HepG2 (cell line): ENCODE data around the gene OSGIN1. TPM values are rescaled to one million over a fixed set of nuclear protein-coding genes. Genes with fewer than 3 reads are reported as not detected.
A peak's percentile ranks its signal among the peaks of the same experiment; 100 is the strongest.

Experiments used
- ATAC-seq: fragments of 200-7000 bp; cut with Tn5 transposase; 3 replicates; pipeline ENCODE4 v1.9.1; 2020; ENCODE audit warnings: mild to moderate bottlenecking, moderate library complexity
- BruUV-seq: library from RNA; stranded (reverse); fragments of 400-500 nt; replicated peaks from 2 replicates; lab custom pipeline; 2021; lab: Mats Ljungman, UMichigan
- CTCF ChIA-PET: fragments of 300-600 bp; formaldehyde crosslinking; extraction: SDS; loops from one replicate; lab custom pipeline; 2021; ENCODE audit warnings: low total read pairs, inconsistent platforms, low intra/inter-chr PET ratio; lab: Yijun Ruan, JAX
- POLR2A ChIA-PET: fragments of 350-600 bp; sonication (Branson Sonifier 250); formaldehyde crosslinking; loops from one replicate; lab custom pipeline; 2020; ENCODE audit warnings: antibody characterized with exemption, inconsistent platforms; lab: Yijun Ruan, JAX
- DNase-seq: peaks from one replicate; pipeline ENCODE4 v3.0.0-alpha.2; 2015; ENCODE audit warnings: low spot score
- FAIRE-seq: peaks from 3 replicates; lab custom pipeline; 2011; peaks lifted over from hg19 to GRCh38; lab: Jason Lieb, UNC
- H2AFZ ChIP-seq: one replicate; pipeline ENCODE4 v1.6.1; 2011; ENCODE audit warnings: low read length, inconsistent platforms
- H3K27ac ChIP-seq: fragments of 300-600 bp; 3 replicates; pipeline ENCODE4 v1.8.0; 2011; ENCODE audit warnings: mixed run types, mild to moderate bottlenecking, mixed read lengths, low read length, inconsistent platforms; ENCODE audit not compliant: insufficient read depth; ENCODE audit errors: extremely low read length
- H3K27me3 ChIP-seq, 2 experiments: fragments of 200-600 bp in 1 of 2; 2 replicates in 1 of 2; 3 replicates in 1 of 2; pipeline versions ENCODE4 v1.6.0 to v1.8.0; 2011; ENCODE audit warnings: low read length in 2 of 2, mild to moderate bottlenecking in 2 of 2, moderate library complexity in 2 of 2, inconsistent platforms in 1 of 2; ENCODE audit not compliant: insufficient read depth in 2 of 2, control insufficient read depth in 1 of 2
- H3K36me3 ChIP-seq, 2 experiments: fragments of 200-600 bp in 1 of 2; replicated peaks in 1 of 2; 2 replicates in 1 of 2; 3 replicates in 1 of 2; pipeline versions ENCODE4 v1.5.1 to v1.8.0; 2011; ENCODE audit warnings: low read length in 2 of 2, inconsistent platforms in 1 of 2; ENCODE audit not compliant: insufficient read depth in 2 of 2, control insufficient read depth in 1 of 2
- H3K4me1 ChIP-seq: 2 replicates; pipeline ENCODE4 v1.5.1; 2012; ENCODE audit warnings: low read length, inconsistent platforms; ENCODE audit not compliant: insufficient read depth
- H3K4me2 ChIP-seq: 2 replicates; pipeline ENCODE4 v1.6.0; 2011; ENCODE audit warnings: low read depth, low read length, inconsistent platforms
- H3K4me3 ChIP-seq, 3 experiments: fragments of 200-600 bp in 1 of 3; sonication (generic), shearing (Covaris generic) in 1 of 3; replicated peaks in 1 of 3; 2 replicates each; pipeline ENCODE4 v1.5.1; 2011 to 2016; ENCODE audit warnings: low read length in 3 of 3, inconsistent platforms in 2 of 3, low read depth in 2 of 3, mild to moderate bottlenecking in 2 of 3, control low read depth in 1 of 3, mixed read lengths in 1 of 3; ENCODE audit not compliant: insufficient read depth in 1 of 3
- H3K79me2 ChIP-seq: one replicate; pipeline ENCODE4 v1.6.1; 2011; ENCODE audit warnings: low read length, inconsistent platforms; ENCODE audit not compliant: insufficient read depth
- H3K9ac ChIP-seq: 2 replicates; pipeline ENCODE4 v1.6.0; 2011; ENCODE audit warnings: mild to moderate bottlenecking, low read depth, low read length, inconsistent platforms; ENCODE audit not compliant: insufficient read depth
- H3K9me3 ChIP-seq: 2 replicates; pipeline ENCODE4 v1.5.1; 2012; ENCODE audit warnings: mild to moderate bottlenecking, low read length
- H4K20me1 ChIP-seq: 2 replicates; pipeline ENCODE4 v1.6.0; 2011; ENCODE audit warnings: inconsistent platforms, mild to moderate bottlenecking, low read length, moderate library complexity; ENCODE audit not compliant: insufficient read depth
- BCL6 ChIP-seq: IDR thresholded peaks from 2 replicates; pipeline ENCODE4 v1.6.1; 2016; ENCODE audit warnings: missing genetic modification reagents, missing compliant biosample characterization
- ETV6 ChIP-seq: sonication (generic); formaldehyde crosslinking; conservative IDR thresholded peaks from 2 replicates; pipeline ENCODE4 v1.4.0; 2020; ENCODE audit warnings: missing genetic modification reagents
- FOXA3 ChIP-seq: IDR thresholded peaks from 2 replicates; pipeline ENCODE4 v1.6.1; 2016; ENCODE audit warnings: missing genetic modification reagents, missing compliant biosample characterization
- GABPA ChIP-seq, 2 experiments: IDR thresholded peaks; 2 replicates each; pipeline ENCODE4 v1.6.1; 2011 to 2016; ENCODE audit warnings: low read depth in 2 of 2, low read length in 1 of 2, missing biosample characterization in 1 of 2, missing genetic modification characterization in 1 of 2
- HDAC2 ChIP-seq: sonication (generic); formaldehyde crosslinking; IDR thresholded peaks from 2 replicates; pipeline ENCODE4 v1.4.0; 2020; ENCODE audit warnings: missing genetic modification reagents
- SALL1 ChIP-seq: sonication (generic); formaldehyde crosslinking; IDR thresholded peaks from 2 replicates; pipeline ENCODE4 v1.8.0; 2022; ENCODE audit warnings: mild to moderate bottlenecking, missing genetic modification reagents
- SOX6 ChIP-seq, 2 experiments: fragments of 450-650 bp in 1 of 2; sonication (generic) in 1 of 2; formaldehyde crosslinking in 1 of 2; IDR thresholded peaks; 2 replicates each; pipeline versions ENCODE4 v1.4.0 to v1.6.1; 2017 to 2020; ENCODE audit warnings: antibody characterized with exemption in 1 of 2, mild to moderate bottlenecking in 1 of 2, missing genetic modification reagents in 1 of 2
- SP4 ChIP-seq: sonication (generic); formaldehyde crosslinking; IDR thresholded peaks from 2 replicates; pipeline ENCODE4 v1.8.1; 2023; ENCODE audit warnings: mild to moderate bottlenecking, missing genetic modification reagents
- TCF12 ChIP-seq, 2 experiments: fragments of 450-650 bp in 1 of 2; sonication (generic) in 1 of 2; formaldehyde crosslinking in 1 of 2; IDR thresholded peaks; 2 replicates each; pipeline versions ENCODE4 v1.6.1 to v1.8.0; 2017 to 2022; ENCODE audit warnings: antibody characterized with exemption in 1 of 2, mild to moderate bottlenecking in 1 of 2, missing genetic modification reagents in 1 of 2, moderate library complexity in 1 of 2
- ZFAT ChIP-seq: sonication (generic); formaldehyde crosslinking; conservative IDR thresholded peaks from 2 replicates; pipeline ENCODE4 v1.8.1; 2023; ENCODE audit warnings: missing genetic modification reagents, inconsistent platforms
- ZKSCAN5 ChIP-seq: sonication (generic); formaldehyde crosslinking; IDR thresholded peaks from 2 replicates; pipeline ENCODE4 v1.5.1; 2020; ENCODE audit warnings: mild to moderate bottlenecking, missing genetic modification reagents
- ZNF253 ChIP-seq: sonication (generic); formaldehyde crosslinking; IDR thresholded peaks from 2 replicates; pipeline ENCODE4 v1.8.0; 2022; ENCODE audit warnings: mild to moderate bottlenecking, missing genetic modification reagents, borderline replicate concordance
- ZNF263 ChIP-seq: sonication (generic); formaldehyde crosslinking; IDR thresholded peaks from 2 replicates; pipeline ENCODE4 v1.4.0; 2020; ENCODE audit warnings: missing genetic modification reagents
- WGBS: methylation state at CpG from one replicate; pipeline ENCODE4 v1.1.6; 2017; ENCODE audit warnings: low lambda C conversion rate; 5-methylcytosine and 5-hydroxymethylcytosine counted together
- in situ Hi-C: cut with HindIII; loops from 2 replicates; pipeline ENCODE4 v1.10.0; 2017; ENCODE audit warnings: low pct_unique_long_range_greater_than_20kb; ENCODE audit not compliant: extremely low pct_ligation_motif_present
- intact Hi-C: fragments of 100-400 bp; cut with micrococcal nuclease; formaldehyde crosslinking; loops from one replicate; pipeline ENCODE4 v1.10.0; 2022; ENCODE audit not compliant: unreplicated experiment
- polyA plus RNA-seq, 8 experiments: library from polyadenylated mRNA; depleted of rRNA in 3 of 8; stranded (reverse) in 7 of 8; unstranded in 1 of 8; fragments of >200 nt; fragmentation: Illumina TruSeq in 4 of 8; extraction: Trizol in 4 of 8; gene quantifications; 2 replicates each; pipeline versions ENCODE4 v1.2.1 to v1.2.3, GENCODE V29; 2011 to 2016; ENCODE audit warnings: low read depth in 4 of 8, missing spikeins in 1 of 8, mixed read lengths in 1 of 8; ENCODE audit not compliant: insufficient read depth in 1 of 8
- total RNA-seq, 5 experiments: library from RNA; depleted of rRNA; stranded (reverse); fragments of >200 nt; fragmentation: Illumina TruSeq; extraction: Trizol; gene quantifications; 2 replicates each; pipeline ENCODE4 v1.2.3, GENCODE V29; 2016; ENCODE audit warnings: low read depth in 1 of 5
- TF ChIP-seq, protein P1 (sequence below): sonication (generic); formaldehyde crosslinking; conservative IDR thresholded peaks from 2 replicates; pipeline ENCODE4 v1.4.0; 2020; ENCODE audit warnings: mild to moderate bottlenecking, missing genetic modification reagents, moderate library complexity
- TF ChIP-seq, protein P2 (sequence below): sonication (generic); formaldehyde crosslinking; IDR thresholded peaks from 2 replicates; pipeline ENCODE4 v1.4.0; 2020; ENCODE audit warnings: low read depth, mild to moderate bottlenecking, missing genetic modification reagents
- TF ChIP-seq, protein P3 (sequence below), 2 experiments: sonication (generic) in 1 of 2; formaldehyde crosslinking in 1 of 2; IDR thresholded peaks; 2 replicates each; pipeline versions ENCODE4 v1.4.0 to v1.6.1; 2016 to 2020; ENCODE audit warnings: borderline replicate concordance in 1 of 2, low read depth in 1 of 2, mild to moderate bottlenecking in 1 of 2, missing genetic modification reagents in 1 of 2

The OSGIN1 gene
- total and polyA plus RNA-seq, 2 of the 13 experiments (the other 11 are each of a cell fraction or from before 2014, with no cell fraction given) = 20.5 to 27.1 TPM

DNA sequence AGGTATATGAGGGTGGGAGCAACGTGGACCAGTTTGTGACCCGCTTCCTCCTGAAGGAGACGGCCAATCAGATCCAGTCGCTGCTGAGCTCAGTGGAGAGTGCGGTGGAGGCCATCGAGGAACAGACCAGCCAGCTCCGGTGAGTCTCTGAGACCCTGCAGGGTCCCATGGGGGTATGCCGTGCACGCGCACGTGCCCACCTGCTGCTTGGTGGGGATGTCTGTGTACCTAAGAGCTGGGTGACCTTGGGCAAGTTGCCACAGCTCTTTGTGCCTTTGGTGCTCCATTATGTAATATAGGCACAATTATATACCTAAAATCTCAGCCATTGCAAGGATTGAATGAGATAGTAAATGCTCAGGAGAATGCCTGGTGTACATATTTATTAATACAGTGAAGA, 37.5 kb downstream of the OSGIN1 start:
- 34% methylated on average over 9 of the region's 11 CpGs for WGBS
- ChIA-PET POLR2A (interaction anchor here (1.3 kb wide), 1 partner anchor 48 kb away, joined by 3 read pairs; no protein-coding TSS in a partner anchor), CTCF (no interaction called here)
- H3K9me3 ChIP-seq = no peaks in the 10 kb centered on the region
- H4K20me1 ChIP-seq = no peaks in the 10 kb centered on the region
- no peak overlapping the region for H3K4me2 ChIP-seq
- FAIRE-seq = no peak
- H3K27me3 ChIP-seq = peaks cover 1 to 29% of the 10 kb centered on the region in 2 experiments; a peak in 4 of 5 replicates
- H3K4me3 ChIP-seq = no peak overlapping the region
- no peak overlapping the region for H2AFZ ChIP-seq
- no peak for DNase-seq
- no peaks in the 10 kb centered on the region for H3K36me3 ChIP-seq
- no peak overlapping the region for H3K9ac ChIP-seq
- no peak for ATAC-seq
- BruUV-seq = no TSS peak
- no peak overlapping the region for H3K27ac ChIP-seq
- intact Hi-C loops (no loop called here), in situ Hi-C loops (no loop called here)
- H3K4me1 ChIP-seq = peaks cover 25% of the 10 kb centered on the region
- H3K79me2 ChIP-seq = no peaks in the 10 kb centered on the region
- 0 out of 2 replicates have a peak, but pooled peaks have one; percentile 31 for TF ChIP-seq SALL1 (CRISPR knock-in tag)
- TF ChIP-seq SOX6 (IDR thresholded peaks at IDR 0.05) = no peak
- TF ChIP-seq SOX6 (CRISPR knock-in tag; IDR thresholded peaks at IDR 0.05) = peak; percentile 47
- TF ChIP-seq, protein P1, sequence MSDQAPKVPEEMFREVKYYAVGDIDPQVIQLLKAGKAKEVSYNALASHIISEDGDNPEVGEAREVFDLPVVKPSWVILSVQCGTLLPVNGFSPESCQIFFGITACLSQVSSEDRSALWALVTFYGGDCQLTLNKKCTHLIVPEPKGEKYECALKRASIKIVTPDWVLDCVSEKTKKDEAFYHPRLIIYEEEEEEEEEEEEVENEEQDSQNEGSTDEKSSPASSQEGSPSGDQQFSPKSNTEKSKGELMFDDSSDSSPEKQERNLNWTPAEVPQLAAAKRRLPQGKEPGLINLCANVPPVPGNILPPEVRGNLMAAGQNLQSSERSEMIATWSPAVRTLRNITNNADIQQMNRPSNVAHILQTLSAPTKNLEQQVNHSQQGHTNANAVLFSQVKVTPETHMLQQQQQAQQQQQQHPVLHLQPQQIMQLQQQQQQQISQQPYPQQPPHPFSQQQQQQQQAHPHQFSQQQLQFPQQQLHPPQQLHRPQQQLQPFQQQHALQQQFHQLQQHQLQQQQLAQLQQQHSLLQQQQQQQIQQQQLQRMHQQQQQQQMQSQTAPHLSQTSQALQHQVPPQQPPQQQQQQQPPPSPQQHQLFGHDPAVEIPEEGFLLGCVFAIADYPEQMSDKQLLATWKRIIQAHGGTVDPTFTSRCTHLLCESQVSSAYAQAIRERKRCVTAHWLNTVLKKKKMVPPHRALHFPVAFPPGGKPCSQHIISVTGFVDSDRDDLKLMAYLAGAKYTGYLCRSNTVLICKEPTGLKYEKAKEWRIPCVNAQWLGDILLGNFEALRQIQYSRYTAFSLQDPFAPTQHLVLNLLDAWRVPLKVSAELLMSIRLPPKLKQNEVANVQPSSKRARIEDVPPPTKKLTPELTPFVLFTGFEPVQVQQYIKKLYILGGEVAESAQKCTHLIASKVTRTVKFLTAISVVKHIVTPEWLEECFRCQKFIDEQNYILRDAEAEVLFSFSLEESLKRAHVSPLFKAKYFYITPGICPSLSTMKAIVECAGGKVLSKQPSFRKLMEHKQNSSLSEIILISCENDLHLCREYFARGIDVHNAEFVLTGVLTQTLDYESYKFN = no peak
- no peak for TF ChIP-seq ZKSCAN5 (CRISPR knock-in tag)
- no peak for TF ChIP-seq SP4 (CRISPR knock-in tag)
- no peak for TF ChIP-seq ZNF253 (CRISPR knock-in tag)
- TF ChIP-seq, protein P2, sequence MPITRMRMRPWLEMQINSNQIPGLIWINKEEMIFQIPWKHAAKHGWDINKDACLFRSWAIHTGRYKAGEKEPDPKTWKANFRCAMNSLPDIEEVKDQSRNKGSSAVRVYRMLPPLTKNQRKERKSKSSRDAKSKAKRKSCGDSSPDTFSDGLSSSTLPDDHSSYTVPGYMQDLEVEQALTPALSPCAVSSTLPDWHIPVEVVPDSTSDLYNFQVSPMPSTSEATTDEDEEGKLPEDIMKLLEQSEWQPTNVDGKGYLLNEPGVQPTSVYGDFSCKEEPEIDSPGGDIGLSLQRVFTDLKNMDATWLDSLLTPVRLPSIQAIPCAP = no peak
- TF ChIP-seq BCL6 (CRISPR knock-in tag) = 0 out of 2 replicates have a peak, but pooled peaks have one; percentile 10
- TF ChIP-seq ETV6 (CRISPR knock-in tag) = no peak
- TF ChIP-seq, protein P3, sequence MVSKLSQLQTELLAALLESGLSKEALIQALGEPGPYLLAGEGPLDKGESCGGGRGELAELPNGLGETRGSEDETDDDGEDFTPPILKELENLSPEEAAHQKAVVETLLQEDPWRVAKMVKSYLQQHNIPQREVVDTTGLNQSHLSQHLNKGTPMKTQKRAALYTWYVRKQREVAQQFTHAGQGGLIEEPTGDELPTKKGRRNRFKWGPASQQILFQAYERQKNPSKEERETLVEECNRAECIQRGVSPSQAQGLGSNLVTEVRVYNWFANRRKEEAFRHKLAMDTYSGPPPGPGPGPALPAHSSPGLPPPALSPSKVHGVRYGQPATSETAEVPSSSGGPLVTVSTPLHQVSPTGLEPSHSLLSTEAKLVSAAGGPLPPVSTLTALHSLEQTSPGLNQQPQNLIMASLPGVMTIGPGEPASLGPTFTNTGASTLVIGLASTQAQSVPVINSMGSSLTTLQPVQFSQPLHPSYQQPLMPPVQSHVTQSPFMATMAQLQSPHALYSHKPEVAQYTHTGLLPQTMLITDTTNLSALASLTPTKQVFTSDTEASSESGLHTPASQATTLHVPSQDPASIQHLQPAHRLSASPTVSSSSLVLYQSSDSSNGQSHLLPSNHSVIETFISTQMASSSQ (IDR thresholded peaks at IDR 0.05; ENCODE audit: low read depth) = no peak
- TF ChIP-seq, protein P3 (CRISPR knock-in tag; IDR thresholded peaks at IDR 0.05; ENCODE audit: borderline replicate concordance) = no peak
- no peak for TF ChIP-seq TCF12 (IDR thresholded peaks at IDR 0.05)
- no peak for TF ChIP-seq TCF12 (CRISPR knock-in tag; IDR thresholded peaks at IDR 0.05)
- TF ChIP-seq FOXA3 (CRISPR knock-in tag) = 0 out of 2 replicates have a peak, but pooled peaks have one; percentile 21
- TF ChIP-seq ZFAT = no peak
- TF ChIP-seq HDAC2 (CRISPR knock-in tag) = no peak
- peak; percentile 65 for TF ChIP-seq ZNF263
- TF ChIP-seq GABPA (IDR thresholded peaks at IDR 0.05; ENCODE audit: low read depth, low read length) = no peak
- TF ChIP-seq GABPA (CRISPR knock-in tag; IDR thresholded peaks at IDR 0.05; ENCODE audit: low read depth) = no peak
